Activated T-helper 1 cell treated with Interleukin-2 at 50 U/mL for 16 hours (primary cell): ENCODE data around the gene TFIP11.

Experiments
- DNase-seq: peaks from one replicate; pipeline ENCODE4 v3.0.0-alpha.2; 2020; ENCODE audit warnings: low read depth

Gene TFIP11

DNA sequence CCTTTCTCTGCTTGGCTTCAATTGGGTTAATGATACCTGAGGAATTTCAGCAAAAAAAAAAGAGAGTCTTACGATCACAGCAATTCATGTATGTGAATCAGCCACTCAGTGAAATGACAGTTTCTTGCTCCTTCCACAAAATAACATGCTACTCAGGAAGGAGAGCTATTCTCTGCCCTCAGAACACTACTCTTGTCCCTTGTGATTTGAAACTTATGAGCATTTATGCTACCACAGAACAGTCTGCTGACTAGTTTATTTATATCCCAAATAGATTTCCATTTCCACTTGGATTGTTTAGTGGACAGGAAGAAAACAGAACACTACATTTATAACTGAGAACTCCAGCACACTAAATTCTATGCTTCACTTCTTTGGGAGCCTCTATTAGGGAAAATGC lies 8.5 kb downstream of the TFIP11 start:
- DNase-seq: no peak

DNA sequence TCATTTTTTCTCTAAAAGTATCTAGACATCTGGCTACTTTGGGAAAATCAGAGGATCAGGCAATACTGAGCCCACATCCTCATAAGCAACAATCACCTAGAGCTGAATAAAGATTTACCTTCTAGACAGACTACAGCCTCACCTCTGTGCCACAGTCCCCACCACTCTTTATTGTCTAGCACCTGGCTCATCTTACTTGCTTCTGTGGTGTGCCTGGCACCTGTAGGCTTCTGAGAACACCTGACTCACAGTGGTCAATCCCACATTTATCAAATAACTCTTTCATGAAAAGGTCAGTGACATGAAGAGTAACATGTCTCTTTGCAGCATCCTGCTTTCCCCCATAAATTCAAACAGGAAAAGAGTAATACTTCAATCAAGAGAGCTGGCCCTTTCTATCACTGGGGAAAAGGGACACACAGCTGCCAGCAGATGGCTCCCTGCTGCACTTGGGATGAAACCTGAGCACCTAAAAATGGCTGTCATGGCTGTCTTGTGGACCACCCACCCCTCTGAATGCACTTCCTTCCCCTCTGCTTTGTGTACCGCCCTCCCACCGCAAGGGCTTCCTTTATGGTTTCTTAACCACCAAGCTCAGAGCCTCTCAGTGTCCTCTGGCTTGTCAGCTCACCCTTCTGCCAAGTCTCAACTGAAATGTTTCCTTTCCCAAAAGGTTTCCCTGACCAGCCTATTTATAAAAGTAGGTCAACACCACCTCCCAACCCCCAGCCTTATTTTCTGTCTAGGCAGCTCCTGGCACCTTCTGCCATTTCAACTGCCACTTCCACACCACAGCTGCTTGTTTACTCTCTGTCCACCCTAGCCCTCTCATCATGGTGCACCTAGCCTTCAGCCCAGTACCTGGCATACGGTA lies 9.3 kb downstream of the TFIP11 start:
- DNase-seq: peak; percentile 22

DNA sequence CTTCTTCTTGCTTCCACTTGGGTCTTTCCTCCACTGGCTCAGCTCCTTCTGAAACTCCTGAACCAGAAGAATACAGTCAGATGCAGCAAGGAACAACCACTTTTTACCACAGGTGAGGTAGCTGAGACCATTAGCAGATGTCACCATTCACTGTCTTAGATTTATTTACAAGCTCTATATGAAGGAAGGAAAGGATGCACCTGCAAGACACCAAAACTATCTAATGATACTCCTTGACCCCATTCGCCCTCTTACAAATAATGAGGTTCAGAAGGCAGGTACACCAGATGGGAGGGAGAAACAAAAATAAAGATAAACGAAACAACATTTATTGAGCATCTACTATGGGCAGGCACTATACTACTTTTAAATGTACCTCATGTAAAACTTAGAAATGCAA lies 10.3 kb downstream of the TFIP11 start:
- no peak for DNase-seq

DNA sequence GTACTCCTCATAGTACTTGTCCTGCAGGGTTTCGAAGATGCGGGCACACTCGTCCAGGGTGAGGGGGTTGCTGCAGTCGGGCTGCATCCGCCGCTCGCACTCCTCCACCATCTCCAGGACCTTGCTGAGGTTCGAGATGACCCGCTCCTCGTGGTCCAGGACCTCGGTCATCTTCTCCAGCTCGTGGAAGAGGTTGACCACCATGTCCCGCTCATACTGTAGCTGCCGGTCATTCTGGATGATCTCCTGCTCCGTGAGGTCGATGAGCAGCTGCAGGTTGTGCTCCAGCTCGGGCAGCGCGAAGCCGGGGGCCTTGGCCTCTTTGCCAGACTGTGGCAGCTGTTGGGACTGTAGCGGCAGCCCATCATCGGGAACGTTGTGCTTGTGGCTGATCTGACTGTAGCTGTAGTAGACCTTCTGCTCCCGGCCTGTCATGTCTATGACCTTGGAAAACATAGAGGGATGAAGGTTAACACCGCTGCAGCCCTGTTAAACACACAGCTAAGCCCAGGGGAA lies 13.0 kb downstream of the TFIP11 start:
- DNase-seq: no peak

DNA sequence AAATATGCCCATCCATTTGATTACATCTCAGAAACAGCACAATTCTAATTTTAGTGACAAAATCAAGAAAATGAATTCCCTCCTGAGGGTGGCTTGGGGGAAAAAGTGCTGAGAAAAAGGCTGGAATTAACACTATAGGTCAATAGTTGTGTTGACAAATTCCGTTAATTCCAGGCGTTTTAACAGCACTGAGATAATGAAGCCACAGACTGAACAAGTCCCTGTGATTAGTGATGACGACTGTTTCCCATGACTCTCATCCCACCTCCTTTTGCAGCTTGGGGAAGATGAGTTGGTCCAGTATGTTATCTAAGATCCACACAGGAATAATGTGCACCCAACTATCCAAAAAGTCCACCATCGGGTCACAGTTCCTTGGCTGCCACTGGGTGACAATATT lies 15.8 kb downstream of the TFIP11 start:
- no peak for DNase-seq

DNA sequence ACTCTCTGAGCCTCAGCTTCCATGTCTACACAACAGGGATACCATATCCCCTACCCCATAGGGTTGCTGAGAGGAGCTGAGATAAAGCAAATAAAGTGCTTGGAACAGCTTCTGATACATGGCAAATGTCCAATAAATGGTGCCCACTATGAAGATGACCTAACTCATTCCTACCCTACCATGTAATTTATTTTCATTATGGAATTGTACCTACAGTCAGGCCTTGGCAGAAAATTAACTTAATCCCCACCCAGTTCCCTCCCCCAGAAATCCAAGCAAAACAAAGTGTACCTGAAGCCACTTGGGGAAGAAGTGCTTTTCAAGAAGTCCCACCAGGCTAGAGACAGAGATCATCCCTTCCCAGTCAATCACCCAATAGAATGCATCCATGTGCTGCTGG lies 17.8 kb downstream of the TFIP11 start:
- DNase-seq: no peak

DNA sequence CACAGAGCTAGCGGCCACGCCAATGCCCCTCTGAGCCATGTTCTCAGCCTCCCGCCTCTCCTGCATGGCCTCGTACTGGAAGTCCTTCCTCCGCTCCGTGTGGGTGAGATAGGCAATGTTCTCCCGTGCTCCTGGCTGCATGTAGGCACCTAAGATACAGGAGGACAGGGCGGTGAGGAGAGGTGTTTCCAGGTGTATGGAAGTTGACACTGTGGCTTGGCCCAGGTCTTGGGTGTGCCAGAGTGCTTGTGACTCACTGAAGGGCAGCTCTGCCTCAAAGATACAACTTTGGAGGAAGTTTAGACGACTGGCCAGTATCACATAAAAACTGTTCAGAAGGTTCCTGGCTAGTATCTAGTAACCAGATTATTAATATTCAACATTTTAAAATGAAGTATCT lies 20.1 kb downstream of the TFIP11 start:
- DNase-seq: no peak

DNA sequence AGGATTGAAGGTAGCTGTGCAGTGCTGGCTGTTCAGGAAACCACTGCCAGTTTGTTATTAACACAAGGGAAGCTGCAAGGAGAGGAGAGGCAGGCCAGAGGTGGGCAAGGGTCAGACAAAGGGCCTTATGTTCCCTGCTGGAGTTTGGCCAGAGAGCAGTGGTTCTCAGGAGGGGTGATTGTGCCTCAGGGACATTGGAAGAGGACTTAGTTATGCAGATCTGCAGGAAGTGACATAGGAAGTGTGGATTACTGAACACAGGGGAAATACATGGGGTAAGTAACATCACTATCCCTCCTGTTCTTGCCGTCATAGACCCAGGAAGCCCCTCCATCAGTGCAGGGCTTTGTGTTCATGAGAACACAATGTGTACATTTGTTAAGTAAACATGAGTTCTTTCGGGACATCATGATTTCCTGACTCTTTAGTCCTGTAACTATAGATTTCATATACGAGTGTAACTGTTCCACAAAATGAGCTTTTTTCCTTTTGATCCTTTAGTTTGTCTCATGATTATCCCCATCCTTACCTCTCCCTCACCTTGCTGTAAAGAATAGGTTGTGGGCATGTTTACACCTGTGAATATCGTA lies 22.7 kb downstream of the TFIP11 start:
- DNase-seq: no peak

DNA sequence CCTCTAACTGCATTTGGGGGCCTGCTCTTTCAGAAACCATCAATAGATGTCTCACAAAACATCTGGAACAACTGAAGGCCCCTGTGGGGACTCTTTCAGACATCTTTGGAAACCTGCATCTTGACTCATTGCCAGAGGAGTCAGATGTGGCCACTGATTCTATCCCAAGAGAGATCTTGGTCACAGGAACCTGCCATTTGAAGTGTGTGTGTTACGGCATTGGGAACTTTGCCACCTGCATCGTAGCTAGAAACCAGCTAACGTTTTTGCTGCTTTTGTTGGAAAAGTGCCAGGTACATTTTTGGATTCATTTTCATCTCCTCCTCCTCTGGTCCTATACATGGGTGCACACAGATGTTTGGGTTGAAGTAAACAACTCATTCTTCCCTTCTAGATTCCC lies 24.3 kb downstream of the TFIP11 start:
- DNase-seq: no peak

DNA sequence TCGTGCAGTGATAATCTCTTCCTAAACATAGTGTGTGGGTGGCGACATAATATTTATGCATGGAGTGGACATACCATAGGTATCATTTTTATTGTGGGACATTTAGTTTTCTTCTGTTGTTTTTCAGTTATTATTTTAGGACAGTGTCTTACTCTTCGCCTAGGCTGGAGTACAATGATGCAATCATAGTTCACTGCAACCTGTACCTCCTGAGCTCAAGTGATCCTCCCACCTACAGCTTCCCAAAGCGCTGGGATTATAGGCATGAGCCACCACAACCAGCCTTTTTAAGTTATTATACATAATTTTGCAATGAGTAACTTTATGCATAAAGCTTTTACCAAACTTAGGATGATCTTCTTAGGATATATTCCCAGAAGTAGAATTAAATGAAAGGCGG lies 25.9 kb downstream of the TFIP11 start:
- no peak for DNase-seq

DNA sequence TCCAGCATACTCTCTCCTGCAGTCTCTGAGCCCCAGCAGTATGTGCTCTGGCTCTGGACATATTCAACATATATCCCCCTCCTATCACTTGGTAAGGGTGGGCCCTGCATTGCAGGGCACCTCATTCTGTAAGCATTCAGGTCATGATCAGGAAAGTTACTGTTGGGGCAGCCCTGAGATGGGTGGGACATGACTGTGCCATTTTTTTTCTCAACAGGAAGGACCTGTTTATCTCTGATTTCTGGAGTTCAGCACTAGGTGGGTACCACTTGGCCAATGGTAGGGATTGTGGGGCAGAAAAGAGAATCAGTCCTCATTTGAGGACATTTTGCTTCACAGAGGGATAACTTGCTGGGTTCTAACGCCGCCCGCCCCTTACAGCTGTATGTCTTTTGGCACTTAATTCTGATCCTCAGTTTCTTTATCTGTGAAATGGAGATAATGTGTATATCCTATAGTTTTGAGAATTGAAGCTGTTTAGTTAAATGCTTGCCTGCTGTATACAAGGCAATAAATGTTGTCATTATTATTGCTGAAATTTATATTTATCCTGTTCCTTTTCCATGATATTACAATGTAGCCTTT lies 26.4 kb downstream of the TFIP11 start:
- no peak for DNase-seq

DNA sequence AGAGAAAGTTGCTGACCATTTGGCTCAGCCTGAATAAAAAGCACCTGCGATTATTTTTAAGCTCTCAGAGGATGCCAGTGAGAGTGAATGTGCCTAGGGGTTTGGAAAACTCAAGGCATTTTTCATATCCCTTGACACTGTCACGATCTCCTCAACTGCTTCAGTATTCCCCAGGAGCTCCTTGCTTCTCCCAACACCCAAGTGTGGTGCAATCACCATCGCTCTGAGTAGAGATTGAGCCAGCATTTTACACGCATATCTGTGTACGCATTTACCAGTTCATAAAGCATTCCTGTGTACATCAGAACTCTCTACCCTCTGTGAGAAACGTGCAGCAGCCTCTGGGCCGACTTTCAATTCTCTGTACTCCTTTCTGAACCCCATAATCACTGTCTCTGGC lies 27.3 kb downstream of the TFIP11 start:
- DNase-seq: no peak

DNA sequence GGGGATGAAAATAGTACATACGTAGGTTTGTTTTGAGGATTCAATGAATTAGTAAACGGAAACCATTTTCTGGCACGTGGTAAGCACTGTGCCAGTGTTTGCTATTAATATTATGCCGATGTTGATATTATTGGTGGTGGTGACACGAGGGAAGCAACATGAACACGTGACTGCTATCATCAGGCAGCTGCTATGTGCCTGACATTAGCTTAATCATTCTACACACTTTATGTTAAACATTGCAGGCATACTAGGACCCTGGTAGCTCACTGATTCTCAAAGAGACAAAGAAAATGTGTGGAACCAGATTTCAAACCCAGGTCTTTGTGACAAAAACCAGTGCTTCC lies 27.9 kb downstream of the TFIP11 start:
- DNase-seq: no peak

DNA sequence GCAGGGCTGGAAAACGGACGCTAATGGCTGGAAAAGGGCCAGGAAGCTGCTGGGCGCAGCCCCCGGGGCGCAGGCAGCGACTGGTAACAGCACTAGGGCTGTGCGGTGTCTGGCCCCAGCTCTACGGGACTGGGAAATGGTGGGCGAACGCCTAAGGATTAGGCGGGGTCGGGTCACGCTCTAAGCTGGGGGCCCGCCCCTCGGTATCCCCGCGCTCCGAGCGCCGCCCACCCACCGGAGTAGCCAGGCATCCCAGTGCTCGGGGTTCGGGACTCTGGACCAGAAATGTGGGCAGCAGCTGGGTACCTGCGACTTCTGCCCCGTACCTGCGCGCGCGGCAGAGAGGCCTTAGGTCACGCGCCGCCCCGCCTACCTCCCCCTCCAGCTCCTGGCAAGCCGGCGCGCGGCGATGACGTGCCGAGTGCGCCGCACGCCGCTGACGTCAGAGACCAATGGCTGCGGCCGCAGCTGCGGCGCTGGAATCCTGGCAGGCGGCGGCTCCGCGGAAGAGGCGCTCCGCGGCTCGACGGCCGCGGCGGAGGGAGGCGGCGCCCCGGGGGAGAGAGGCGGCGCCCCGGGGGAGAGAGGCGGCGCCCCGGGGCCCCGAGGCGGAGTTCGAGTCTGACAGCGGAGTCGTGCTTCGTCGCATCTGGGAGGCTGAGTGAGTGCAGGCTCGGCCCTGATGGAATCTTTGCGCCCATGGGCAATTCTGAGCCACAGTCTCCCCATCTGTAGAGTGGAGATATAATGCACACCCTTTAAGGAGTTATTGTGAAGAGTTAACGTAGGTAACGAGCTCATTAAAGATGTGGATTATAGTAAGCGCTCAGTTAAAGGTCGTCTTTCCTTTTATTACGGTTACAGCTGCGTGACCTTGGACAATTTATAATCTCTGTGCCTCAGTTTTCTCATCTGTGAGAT lies 28.6 kb downstream of the TFIP11 start, which contains the start of the genes HPS4 and SRRD:
Gene HPS4, minus strand, starts transcription at position 345 of the 921 bp plus-strand sequence. CDS start 2,021 bp downstream, outside the sequence.
Gene SRRD, plus strand, starts transcription at position 439 of the 921 bp plus-strand sequence. Its CDS starts 14 bp downstream, at position 453.
- DNase-seq: peak; percentile 92

DNA sequence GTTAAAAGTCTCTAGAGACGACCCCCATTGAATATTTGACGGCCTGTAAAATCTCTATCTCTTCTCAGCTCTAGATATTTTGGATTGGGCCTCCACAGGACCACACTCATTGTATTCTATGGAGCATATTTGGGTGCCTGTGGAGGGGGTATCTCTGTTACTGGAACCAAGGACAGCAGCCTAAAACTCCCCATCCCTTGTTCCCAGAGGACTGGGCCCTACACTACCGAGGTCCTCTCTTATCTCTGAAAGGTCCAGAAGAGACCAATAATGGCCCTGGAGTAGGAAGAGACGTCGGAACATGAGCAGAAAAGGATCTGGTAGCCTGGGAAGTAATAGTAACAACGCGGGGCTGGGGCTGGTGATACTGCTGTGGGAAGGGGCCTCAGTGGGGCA lies 29.2 kb downstream of the TFIP11 start:
- DNase-seq: no peak

DNA sequence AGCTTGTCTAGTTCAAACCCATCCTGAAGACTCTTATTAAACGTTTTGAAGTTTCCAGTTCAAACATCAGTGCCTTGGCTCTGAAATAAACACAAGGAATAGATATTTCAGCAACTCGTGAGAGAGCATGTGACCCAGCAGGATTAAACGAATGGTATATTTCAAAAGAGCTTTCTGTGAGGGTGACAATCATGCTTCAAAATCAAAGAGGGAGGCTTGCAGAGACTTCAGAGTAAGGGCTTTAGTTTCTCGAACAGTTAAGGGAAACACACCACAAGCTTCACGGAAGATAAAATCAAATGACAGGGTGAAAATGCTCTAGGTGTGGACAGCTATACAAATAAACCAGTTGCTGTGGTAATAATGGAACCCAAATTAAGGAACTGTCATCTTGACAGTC lies 30.1 kb downstream of the TFIP11 start:
- DNase-seq: no peak

DNA sequence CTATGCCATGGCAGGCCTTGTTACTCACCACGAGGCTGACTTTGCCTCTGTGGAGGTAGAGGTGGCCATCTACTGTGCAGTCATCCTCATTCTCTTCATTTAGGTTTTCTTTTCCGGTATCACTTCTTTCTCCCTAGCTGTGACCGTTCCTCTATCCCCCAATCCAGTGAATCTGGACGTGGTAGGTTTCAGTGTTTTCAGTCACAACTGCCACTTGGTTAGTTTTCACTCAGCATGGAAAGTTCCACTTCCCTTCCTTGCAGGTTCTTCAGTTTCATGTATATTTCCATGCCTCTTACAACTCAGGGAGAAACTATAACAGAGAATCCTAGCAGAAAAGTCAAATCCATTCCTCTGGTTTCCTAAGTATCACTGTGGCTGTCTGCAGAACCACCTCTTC lies 30.6 kb downstream of the TFIP11 start:
- DNase-seq: no peak

DNA sequence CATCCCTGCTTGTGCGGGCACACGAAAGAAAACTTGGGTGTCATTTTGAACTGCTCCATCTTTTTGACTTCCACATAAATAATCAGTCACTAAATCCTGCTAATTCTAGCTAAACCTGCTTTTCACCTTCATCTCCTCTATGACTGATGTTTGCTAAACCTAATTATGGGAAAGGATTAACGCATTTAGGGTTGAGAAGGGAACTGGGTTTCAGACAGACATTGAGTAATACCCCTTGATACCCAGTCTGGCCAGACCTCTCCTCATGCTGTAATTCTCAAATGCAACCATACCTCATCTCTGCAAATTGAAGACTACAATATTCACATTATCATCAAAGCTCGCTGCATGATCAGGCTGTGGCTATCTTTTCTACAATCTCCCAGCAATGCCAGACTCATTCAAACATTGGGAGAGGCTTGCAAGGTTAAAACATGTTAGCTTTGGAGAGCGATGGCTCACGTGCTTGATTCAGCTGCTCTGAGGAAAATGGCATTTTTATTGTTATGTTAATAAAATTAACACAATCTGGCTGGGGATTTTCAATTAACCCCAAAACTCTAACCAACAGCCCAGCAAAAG lies 31.1 kb downstream of the TFIP11 start:
- DNase-seq: no peak

DNA sequence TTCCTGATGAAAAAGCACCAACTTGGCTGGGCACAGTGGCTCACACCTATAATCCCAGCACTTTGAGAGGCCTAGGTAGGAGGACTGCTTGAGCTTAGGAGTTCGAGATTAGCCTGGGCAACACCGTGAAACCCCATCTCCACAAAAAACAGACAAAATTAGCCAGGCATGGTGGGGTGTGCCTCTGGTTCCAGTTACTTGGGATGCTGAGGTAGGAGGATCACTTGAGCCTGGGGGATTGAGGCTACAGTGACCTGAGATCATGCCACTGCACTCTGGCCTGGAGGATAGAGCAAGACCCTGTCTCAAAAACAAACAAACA lies 31.7 kb downstream of the TFIP11 start:
- DNase-seq: no peak

DNA sequence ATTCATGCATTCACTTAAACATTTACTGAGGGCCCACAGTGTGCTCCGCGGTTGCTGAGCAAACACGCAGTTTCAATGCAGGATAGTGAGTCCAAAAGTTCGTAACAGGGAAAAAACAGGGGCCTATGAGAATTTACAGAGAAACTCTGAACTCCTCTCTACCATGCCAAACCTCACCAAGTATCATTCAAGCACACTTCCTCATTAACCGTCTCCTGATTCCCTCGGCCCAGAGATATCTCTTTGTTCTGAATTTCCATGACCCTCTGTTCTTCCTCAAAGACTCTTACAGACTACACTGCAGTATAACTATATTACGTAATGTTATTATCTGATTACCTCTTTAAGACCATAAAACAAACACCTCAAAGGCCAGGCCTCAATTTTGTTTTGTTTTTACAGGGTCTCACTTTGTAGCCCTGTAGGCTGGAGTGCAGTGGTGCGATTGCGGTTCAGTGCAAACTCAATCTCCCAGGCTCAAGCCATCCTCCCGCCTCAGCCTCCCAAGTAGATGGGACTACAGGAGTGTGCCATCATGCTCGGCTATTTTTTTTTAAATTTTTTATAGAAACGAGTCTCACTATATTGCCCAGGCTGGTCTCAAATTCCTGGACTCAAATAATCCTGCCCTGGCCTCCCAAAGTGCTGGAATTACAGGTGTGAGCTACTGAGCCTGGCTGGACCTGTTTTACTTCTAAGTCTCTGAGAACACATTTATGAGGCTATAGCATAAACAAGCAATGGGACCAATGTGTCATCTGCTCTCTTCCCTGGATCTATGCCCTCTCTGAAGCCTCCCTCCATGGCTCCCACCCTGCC lies 32.3 kb downstream of the TFIP11 start:
- no peak for DNase-seq
